A549 (cell line): ENCODE measurements around the gene TRAPPC1. TPM values are rescaled to one million over a fixed set of nuclear protein-coding genes. Genes with fewer than 3 reads are reported as not detected.

Source experiments
- ATAC-seq, 2 experiments: fragments of 200-7000 bp in 1 of 2; fragments of >200 bp in 1 of 2; cut with Nextera tagmentation in 1 of 2; cut with Tn5 transposase in 1 of 2; 3 replicates each; pipeline versions ENCODE4 v1.8.0 to v1.9.1; 2018 to 2020; ENCODE audit warnings: mild to moderate bottlenecking in 1 of 2, moderate library complexity in 1 of 2
- CTCF ChIA-PET: fragments of 300-600 bp; sonication (Branson Sonifier 250); formaldehyde crosslinking; extraction: SDS; loops from one replicate; lab custom pipeline; 2021; ENCODE audit warnings: antibody characterized with exemption, inconsistent platforms; lab: Yijun Ruan, JAX
- POLR2A ChIA-PET: fragments of 350-600 bp; formaldehyde crosslinking; extraction: SDS; loops from one replicate; lab custom pipeline; 2021; ENCODE audit warnings: antibody characterized with exemption, inconsistent platforms; lab: Yijun Ruan, JAX
- DNase-seq, 2 experiments: peaks; one replicate each; pipeline versions ENCODE4 v3.0.0 to v3.0.0-alpha.2; 2011 to 2016; ENCODE audit warnings: low read depth in 1 of 2, low spot score in 1 of 2
- FAIRE-seq: peaks from 2 replicates; lab custom pipeline; 2011; peaks lifted over from hg19 to GRCh38; lab: Jason Lieb, UNC
- H3K27ac ChIP-seq, 2 experiments: fragments of >200 bp; sonication (Bioruptor Twin); formaldehyde crosslinking; 3 replicates each; pipeline ENCODE4 v1.5.1; 2016 to 2017
- H3K4me1 ChIP-seq: fragments of >200 bp; sonication (Bioruptor Twin); formaldehyde crosslinking; 3 replicates; pipeline ENCODE4 v1.6.1; 2016
- H3K4me2 ChIP-seq: fragments of >200 bp; sonication (Bioruptor Twin); formaldehyde crosslinking; 3 replicates; pipeline ENCODE4 v1.6.1; 2016
- H3K4me3 ChIP-seq: fragments of >200 bp; sonication (Bioruptor Twin); formaldehyde crosslinking; 3 replicates; pipeline ENCODE4 v1.5.1; 2016
- H3K9me3 ChIP-seq: fragments of >200 bp; sonication (Bioruptor Twin); formaldehyde crosslinking; 3 replicates; pipeline ENCODE4 v1.6.1; 2016
- BCL3 ChIP-seq: fragments of >200 bp; sonication (Bioruptor Twin); formaldehyde crosslinking; IDR thresholded peaks from 3 replicates; pipeline ENCODE4 v1.6.1; 2016
- BHLHE40 ChIP-seq: IDR thresholded peaks from 2 replicates; pipeline ENCODE4 v1.6.1; 2012; ENCODE audit warnings: low read depth, low read length, inconsistent platforms
- CHD2 ChIP-seq: fragments of 150-350 bp; IDR thresholded peaks from 2 replicates; pipeline ENCODE4 v1.6.1; 2014; ENCODE audit warnings: low read length; ENCODE audit not compliant: partially characterized antibody
- E2F6 ChIP-seq: IDR thresholded peaks from 2 replicates; pipeline ENCODE4 v1.6.1; 2012; ENCODE audit warnings: low read depth, borderline replicate concordance
- EHF ChIP-seq: fragments of 250-450 bp; sonication (Bioruptor Pico); IDR thresholded peaks from 2 replicates; pipeline ENCODE4 v1.5.0; 2020; ENCODE audit warnings: mild to moderate bottlenecking
- ELK1 ChIP-seq: fragments of 150-350 bp; IDR thresholded peaks from 2 replicates; pipeline ENCODE4 v1.6.1; 2014; ENCODE audit warnings: low read depth, mild to moderate bottlenecking, low read length
- EP300 ChIP-seq, 2 experiments: fragments of >200 bp; sonication (Bioruptor Twin); formaldehyde crosslinking; IDR thresholded peaks; 2 replicates in 1 of 2; 3 replicates in 1 of 2; pipeline ENCODE4 v1.6.1; 2016 to 2017
- HDAC2 ChIP-seq: fragments of 200-600 bp; sonication (generic); IDR thresholded peaks from 2 replicates; pipeline ENCODE4 v1.6.1; 2016
- HMGXB4 ChIP-seq: fragments of 250-450 bp; sonication (Bioruptor Pico); IDR thresholded peaks from 2 replicates; pipeline ENCODE4 v1.5.0; 2021; ENCODE audit warnings: mild to moderate bottlenecking, moderate library complexity, borderline replicate concordance
- HOXB5 ChIP-seq: fragments of 250-450 bp; sonication (Bioruptor Pico); IDR thresholded peaks from 2 replicates; pipeline ENCODE4 v1.5.0; 2020; ENCODE audit warnings: mild to moderate bottlenecking, moderate library complexity
- JUN ChIP-seq, 2 experiments: fragments of >200 bp; sonication (Bioruptor Twin); formaldehyde crosslinking; IDR thresholded peaks; 2 replicates in 1 of 2; 3 replicates in 1 of 2; pipeline ENCODE4 v1.6.1; 2016 to 2017
- MAFK ChIP-seq: fragments of 450-650 bp; IDR thresholded peaks from 2 replicates; pipeline ENCODE4 v1.6.1; 2014; ENCODE audit not compliant: partially characterized antibody
- MAZ ChIP-seq: fragments of 150-350 bp; IDR thresholded peaks from 2 replicates; pipeline ENCODE4 v1.6.1; 2014; ENCODE audit warnings: antibody characterized with exemption, low read depth, low read length, borderline replicate concordance
- PHF8 ChIP-seq: fragments of 200-600 bp; sonication (generic); IDR thresholded peaks from 2 replicates; pipeline ENCODE4 v1.6.1; 2016; ENCODE audit warnings: low read depth, mild to moderate bottlenecking, antibody characterized with exemption, moderate library complexity, borderline replicate concordance
- REST ChIP-seq: fragments of 200-600 bp; sonication (generic); IDR thresholded peaks from 2 replicates; pipeline ENCODE4 v1.6.1; 2016; ENCODE audit warnings: antibody characterized with exemption, mild to moderate bottlenecking, moderate library complexity
- RNF2 ChIP-seq: fragments of 200-600 bp; sonication (generic); IDR thresholded peaks from 2 replicates; pipeline ENCODE4 v1.6.1; 2016; ENCODE audit warnings: low read depth, mild to moderate bottlenecking, antibody characterized with exemption, moderate library complexity, borderline replicate concordance
- SMC3 ChIP-seq: fragments of >200 bp; sonication (Bioruptor Twin); formaldehyde crosslinking; IDR thresholded peaks from 3 replicates; pipeline ENCODE4 v1.6.1; 2018; ENCODE audit warnings: inconsistent platforms
- ZFP36 ChIP-seq: fragments of 450-650 bp; IDR thresholded peaks from 2 replicates; pipeline ENCODE4 v1.6.1; 2014; ENCODE audit warnings: borderline replicate concordance; ENCODE audit not compliant: partially characterized antibody
- ZNF302 ChIP-seq: fragments of 250-450 bp; sonication (Bioruptor Pico); IDR thresholded peaks from 2 replicates; pipeline ENCODE4 v1.9.0; 2021; ENCODE audit warnings: inconsistent platforms, mild to moderate bottlenecking, moderate library complexity
- WGBS: methylation state at CpG from one replicate; pipeline ENCODE4 v1.1.6; 2017; ENCODE audit errors: missing lambda C conversion rate; 5-methylcytosine and 5-hydroxymethylcytosine counted together
- polyA plus RNA-seq, 4 experiments: library from polyadenylated mRNA; depleted of rRNA in 3 of 4; stranded (reverse); fragments of >200 nt; fragmentation: RNase III in 1 of 4; extraction: RNeasy Plus Mini Kit Qiagen cat#74134 plus additional on column Dnase treatment in 1 of 4; gene quantifications; 2 replicates in 3 of 4; 3 replicates in 1 of 4; pipeline ENCODE4 v1.2.3, GENCODE V29; 2011 to 2017

Gene TRAPPC1
- polyA plus RNA-seq, 2 of the 4 experiments (the other 2 are of a cell fraction) = 200 to 328 TPM

GRCh38 chr17:7930841-7931631, 710 bp downstream of the TRAPPC1 start:
- ChIA-PET POLR2A (interaction anchor here (1.0 to 2.2 kb wide), 8 partner anchors 9 to 244 kb away, joined by 3 to 20 read pairs (median 6); partner anchors contain the start of genes NAA38, RNF227 and TP53), CTCF (interaction anchor here (0.6 to 12.0 kb wide), 15 partner anchors 9 to 379 kb away, joined by 3 to 128 read pairs (median 6); partner anchors contain the start of gene RNF227)
- H3K9me3 ChIP-seq = no peaks in the 10 kb centered on the region
- ATAC-seq (peak in 1 of 2 experiments; percentile 14; a peak in 1 of 6 replicates), FAIRE-seq (no peak), DNase-seq (peak in 1 of 2 experiments; percentile 65)
- peaks cover 21% of the 10 kb centered on the region for H3K4me1 ChIP-seq
- peak overlapping the region; percentile 87 for H3K4me2 ChIP-seq
- peak overlapping the region; percentile 78 to 86 for H3K27ac ChIP-seq
- TF ChIP-seq BCL3 (0 out of 3 replicates have a peak, but pooled peaks have one; percentile 5), MAFK (no peak), ZNF302 (no peak), E2F6 (no peak), HMGXB4 (CRISPR knock-in tag) (no peak), JUN (IDR thresholded peaks at IDR 0.05) (no peak), CHD2 (no peak), EHF (no peak), EP300 (IDR thresholded peaks at IDR 0.05) (no peak), SMC3 (no peak), PHF8 (0 out of 2 replicates have a peak, but pooled peaks have one; percentile 46), HOXB5 (no peak), ELK1 (no peak), MAZ (no peak)
- 51% methylated on average over 15 of the region's 20 CpGs for WGBS
- peak overlapping the region; percentile 69 for H3K4me3 ChIP-seq

GRCh38 chr17:7929158-7930023, 2.4 kb downstream of the TRAPPC1 start, which contains the start of gene KCNAB3:
KCNAB3 (minus strand) TSS chr17:7929856; CDS start chr17:7929435, 421 bp downstream.
- ATAC-seq (no peak), DNase-seq (peak; percentile 31 to 32), FAIRE-seq (no peak)
- no peak within 1 kb of the TSS for H3K27ac ChIP-seq
- TF ChIP-seq ELK1 = no peak
- no peak for TF ChIP-seq EP300 (IDR thresholded peaks at IDR 0.05)
- no peak for TF ChIP-seq RNF2
- TF ChIP-seq HDAC2 = no peak
- TF ChIP-seq BHLHE40 = no peak
- no peak for TF ChIP-seq SMC3
- TF ChIP-seq EHF = no peak
- TF ChIP-seq ZFP36 = no peak
- TF ChIP-seq REST = no peak
- H3K9me3 ChIP-seq = no peaks in the 10 kb centered on the region
- CTCF ChIA-PET = interaction anchor here (1.0 to 12.0 kb wide), 5 partner anchors 11 to 189 kb away, joined by 3 to 128 read pairs (median 7); partner anchors contain the start of genes ALOXE3 and RNF227
- POLR2A ChIA-PET = no interaction called here
- WGBS = 94% methylated on average over 42 of the region's 67 CpGs
- peaks cover 21% of the 10 kb centered on the region for H3K4me1 ChIP-seq
- no peak within 1 kb of the TSS; the same call in 2 of the 3 replicates for H3K4me3 ChIP-seq
- H3K4me2 ChIP-seq = peak within 1 kb of the TSS; percentile 87
